ENCODE measurements around the gene MAP3K7.

The MAP3K7 gene
- total RNA-seq: 70.1 to 96.4 (median 73.3) reads per million in 4 experiments

- peak; percentile 88 for DNase-seq
These were observed at the start of gene MAP3K7 for GRCh38 chr6:90586836-90587638. TSS of gene MAP3K7 (minus strand) at chr6:90587072. CDS start at chr6:90586883, 189 bp downstream.

- DNase-seq: no peak
These were observed 44.2 kb upstream of the MAP3K7 start for GRCh38 chr6:90631046-90631445.

DNA sequence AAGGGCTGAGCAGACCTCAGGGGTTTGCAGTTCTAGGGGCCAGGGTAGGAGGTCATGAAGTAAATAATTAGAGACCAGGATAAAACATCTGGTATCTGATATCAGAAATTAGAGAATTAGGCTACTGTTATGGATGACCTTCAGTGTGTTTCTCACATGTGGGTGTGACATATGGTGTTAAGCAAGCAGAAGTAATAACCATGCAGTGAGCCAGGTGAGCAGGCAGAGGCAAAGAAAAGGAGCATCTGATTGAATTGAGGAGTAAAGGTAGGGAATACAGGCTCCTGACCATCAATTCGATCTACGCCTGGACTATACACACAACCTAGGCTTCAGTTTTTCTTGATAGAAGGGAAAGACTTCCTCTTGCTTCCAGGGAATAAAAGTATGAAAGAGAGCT is 34.7 kb upstream of the MAP3K7 start:
- DNase-seq: no peak

DNA sequence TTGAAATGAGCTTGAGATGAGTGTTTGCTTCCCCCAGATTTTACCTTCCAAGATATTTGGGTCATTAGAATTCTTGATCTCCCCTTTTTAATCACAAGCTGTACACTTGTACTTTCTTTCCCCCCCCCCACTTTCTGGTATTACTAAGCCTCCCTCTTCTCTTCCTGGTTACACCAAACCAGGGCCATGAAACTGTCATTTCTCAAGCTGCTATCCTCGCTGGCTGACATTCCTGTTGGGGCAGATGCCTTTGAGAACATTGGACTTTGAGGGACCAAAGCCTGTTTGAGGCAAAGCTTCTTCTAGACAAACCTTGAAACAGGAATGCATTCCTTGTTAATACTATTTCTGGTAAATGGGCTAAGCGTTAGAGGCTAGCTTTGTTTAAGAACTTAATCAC is 32.3 kb upstream of the MAP3K7 start:
- no peak for DNase-seq

- no peak for DNase-seq
These were observed 25.4 kb upstream of the MAP3K7 start for GRCh38 chr6:90612313-90612680.

DNA sequence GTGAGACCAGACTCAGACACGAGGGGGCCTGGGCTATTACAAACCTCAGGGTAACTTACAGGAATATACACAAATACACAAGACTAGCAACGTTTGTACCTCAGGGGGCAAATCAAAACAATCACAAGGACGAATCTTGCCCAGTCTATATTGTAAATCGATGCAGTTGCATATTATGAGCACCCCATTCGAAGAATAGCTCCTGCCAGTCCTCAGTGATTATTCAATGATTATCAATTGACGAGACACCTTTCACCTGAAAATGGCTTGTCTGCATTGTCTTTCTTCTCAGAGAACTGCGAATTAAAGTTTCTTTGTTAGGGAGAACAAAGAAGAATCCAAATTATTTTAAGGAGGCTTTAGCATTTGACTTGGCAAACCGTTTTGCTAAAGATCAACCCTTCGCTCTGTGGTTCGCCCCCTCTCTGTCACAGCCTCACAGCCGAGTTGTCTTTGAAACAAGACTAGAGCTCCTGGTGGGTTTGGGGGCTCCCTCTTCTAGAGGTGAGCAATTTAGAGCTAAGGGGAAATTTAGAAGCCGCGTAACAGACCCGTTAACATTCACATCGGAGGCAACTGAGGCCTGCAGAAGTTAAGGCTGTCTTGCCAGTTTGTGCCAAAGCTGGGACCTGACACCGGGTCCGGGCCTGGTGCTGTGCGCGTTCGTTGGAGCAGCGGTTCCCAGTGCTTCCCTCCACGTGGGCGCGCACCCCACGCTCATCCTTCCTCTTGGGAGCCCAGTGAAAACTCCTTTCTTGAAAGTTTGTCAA is 24.9 kb upstream of the MAP3K7 start:
- DNase-seq: no peak

- DNase-seq: no peak
These were observed 24.1 kb upstream of the MAP3K7 start for GRCh38 chr6:90610751-90611542.

- DNase-seq: no peak
These were observed 23.5 kb upstream of the MAP3K7 start for GRCh38 chr6:90610301-90610750.

DNA sequence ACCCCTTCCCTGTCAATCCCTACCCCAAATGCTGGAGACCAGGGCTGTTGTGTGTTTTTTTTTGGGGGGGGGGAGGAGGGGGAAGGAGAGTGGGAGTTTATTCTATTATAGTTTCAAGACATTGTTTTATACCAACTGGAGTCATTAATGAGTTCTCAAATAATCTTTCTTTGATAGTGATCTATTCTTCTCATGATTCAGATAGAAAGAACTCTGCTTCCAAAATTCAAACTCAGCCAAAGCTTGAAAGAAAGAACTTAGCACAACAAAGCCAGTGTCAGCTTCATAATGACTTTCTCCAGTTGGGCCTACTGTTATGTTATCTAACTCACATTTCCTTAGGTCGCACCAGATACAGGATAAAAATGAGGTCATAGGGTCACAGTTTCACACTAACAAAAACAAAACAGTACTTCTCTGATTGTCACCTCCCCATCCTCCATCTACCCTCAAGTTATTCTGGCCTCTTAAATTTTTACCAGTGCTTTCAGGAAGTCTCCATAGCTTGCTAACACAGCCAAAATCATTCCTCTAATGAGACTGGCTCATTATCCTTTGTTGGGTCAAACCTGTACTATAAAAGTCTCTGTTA is 19.0 kb upstream of the MAP3K7 start:
- DNase-seq: no peak

DNA sequence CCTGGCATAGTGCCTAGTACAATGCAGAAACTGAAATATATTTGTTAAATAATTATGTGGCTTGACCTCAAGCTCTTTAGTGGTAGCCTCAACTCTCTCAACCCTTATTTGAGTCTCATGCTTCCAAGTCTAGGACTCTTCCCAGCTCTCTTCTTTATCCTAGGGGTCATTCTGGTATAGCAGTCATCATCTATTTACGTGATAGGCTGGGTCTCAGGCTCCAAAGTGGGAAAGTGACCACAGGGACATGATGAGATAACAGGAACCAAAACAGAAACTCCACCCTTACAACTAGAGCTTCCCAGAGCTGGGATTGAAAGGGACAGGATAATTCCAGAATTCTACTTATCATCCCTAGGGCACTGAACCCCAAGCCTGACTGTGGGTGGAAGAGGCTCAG is 17.7 kb upstream of the MAP3K7 start:
- DNase-seq: no peak

DNA sequence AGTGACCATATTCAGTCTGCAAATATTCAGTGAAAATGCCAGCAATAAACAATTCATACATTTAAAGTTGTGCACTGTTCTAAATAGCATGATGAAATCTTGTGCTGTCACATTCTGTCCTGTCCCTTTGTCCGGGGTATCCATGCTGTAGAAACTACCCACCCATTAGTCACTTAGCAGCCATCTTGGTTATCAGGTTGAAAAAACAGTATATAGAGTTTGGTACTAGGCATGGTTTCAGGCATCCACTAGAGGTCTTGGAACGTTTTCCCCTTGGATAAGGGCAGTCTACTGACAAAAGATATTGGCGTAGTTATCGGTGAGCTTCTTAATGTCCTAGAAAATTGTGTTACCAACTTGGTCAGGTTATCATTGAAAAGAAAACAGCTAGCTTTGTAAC is 12.3 kb upstream of the MAP3K7 start:
- no peak for DNase-seq

- DNase-seq: no peak
These were observed 11.5 kb upstream of the MAP3K7 start for GRCh38 chr6:90598192-90598951.

GRCh38 chr6:90596967-90597539 is 10.2 kb upstream of the MAP3K7 start:
- DNase-seq: no peak

DNA sequence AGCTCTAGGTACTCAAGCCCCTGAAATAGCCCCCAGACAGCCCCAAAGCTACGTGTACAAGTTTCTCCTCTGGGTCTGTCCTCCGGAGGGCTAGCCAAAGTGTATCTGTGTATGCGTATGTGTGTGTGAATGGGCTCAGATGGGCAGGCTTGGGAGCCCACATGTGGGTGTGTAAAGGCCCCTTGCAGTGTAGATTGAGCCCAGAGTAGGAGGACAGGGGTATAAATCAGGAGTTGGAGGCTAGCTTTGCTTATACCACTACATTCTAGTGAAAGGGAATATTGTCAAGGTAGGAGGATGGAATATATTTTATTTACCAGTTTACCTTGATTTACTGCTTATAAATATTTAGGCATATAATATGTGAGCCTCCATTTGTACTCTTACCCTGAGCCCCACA is 9.0 kb upstream of the MAP3K7 start:
- no peak for DNase-seq

DNA sequence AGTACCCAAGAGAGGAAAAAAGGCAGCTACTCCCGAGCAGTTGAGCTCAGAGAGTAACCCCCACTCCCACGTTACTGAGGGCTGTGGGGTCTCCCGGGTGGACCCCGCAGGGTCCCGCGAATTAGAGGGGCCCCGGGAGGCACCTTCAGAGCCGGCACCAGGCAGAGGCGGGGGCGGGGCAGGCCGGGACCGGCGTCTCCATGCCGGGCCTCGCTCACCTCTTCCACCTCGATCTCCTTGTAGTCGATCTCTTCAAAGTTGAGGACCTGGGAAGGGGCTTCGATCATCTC is 381 bp downstream of the MAP3K7 start:
- DNase-seq: no peak

- DNase-seq: no peak
These were observed 2.1 kb downstream of the MAP3K7 start for GRCh38 chr6:90584636-90585255.

GRCh38 chr6:90583836-90584481 is 2.9 kb downstream of the MAP3K7 start:
- DNase-seq: no peak

DNA sequence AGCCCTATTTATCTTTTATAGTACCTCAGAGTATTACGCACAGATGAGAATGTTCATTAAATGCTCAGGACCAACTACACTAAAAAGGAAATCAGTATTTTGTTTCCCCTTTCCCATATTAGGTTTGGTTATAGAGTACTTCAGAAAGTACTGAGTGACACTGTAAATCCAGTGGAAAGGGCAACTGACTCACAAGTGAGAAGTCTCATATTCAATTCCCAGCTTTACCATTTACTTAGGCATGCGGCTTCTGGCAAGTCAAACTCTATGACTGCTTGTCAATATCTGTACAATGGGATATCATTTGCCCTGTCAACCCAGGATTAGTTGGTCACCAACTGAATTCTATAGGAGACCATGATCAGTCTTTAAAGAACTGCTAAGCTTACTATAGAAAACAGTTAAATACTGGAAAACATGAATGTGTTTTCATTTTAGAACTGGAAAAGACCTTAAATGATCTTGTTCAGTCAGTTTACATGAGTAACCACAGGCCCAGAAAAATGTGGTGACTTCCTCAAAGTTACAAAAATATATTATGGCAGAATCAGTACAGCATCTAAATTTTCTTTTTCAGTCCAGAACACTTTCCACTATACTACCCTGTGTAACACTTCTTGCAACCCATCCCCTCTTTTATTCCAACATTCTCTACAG is 3.6 kb downstream of the MAP3K7 start:
- no peak for DNase-seq

DNA sequence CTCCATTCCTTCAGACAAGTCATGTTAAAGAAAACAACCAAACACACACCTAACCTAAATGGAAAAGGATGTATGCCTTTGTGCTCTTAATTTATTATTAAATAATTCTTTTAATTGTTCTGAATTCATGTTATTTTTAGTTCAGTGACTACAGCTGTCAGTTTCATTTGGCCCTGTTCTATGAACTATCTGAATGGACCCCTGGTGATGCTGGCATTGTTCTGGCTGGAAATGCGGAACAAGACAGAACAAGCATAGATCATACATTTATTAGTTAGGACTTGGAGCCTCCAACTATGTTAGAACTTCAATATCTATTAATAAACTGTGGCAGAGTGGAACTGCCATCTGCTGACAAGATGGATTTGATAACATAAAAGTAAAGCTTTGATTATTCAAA is 5.7 kb downstream of the MAP3K7 start:
- DNase-seq: no peak

DNA sequence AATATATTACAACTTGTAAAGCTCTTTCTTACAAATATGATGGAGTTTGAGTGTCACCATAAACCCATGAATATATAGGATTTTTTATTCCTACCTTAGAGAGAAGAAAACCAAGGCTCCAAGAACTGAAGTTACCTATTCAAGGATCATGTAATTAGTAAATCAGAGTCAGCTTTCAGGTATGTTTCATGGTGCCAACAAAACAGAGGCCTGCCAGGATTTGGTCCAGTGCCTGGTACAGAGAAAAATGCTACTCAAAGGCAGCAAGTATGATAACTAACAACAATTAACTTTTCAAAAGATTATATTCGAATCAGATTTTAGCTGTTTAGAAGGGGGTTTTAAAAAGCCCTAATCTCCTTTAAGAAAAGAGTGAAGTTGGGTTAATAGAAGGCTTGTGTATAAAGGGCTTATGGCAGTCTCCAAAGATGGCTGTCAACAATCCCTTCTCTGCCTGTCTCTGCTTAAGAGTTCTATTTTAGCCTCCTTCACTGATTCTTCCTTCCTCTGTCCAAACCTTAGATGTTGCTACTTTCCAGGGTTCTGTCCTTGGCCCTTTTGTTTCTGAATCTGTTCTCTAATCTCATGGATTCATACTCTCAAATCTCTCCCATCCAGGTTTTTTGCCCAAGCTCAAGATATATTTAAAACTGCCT is 7.8 kb downstream of the MAP3K7 start:
- DNase-seq: no peak
